ENCODE data around the gene TEX264.

TEX264 gene

GRCh38 chr3:51670823-51671733 is at the start of gene TEX264:
TEX264 (plus strand) TSS chr3:51671252; CDS start chr3:51674305, 3,053 bp downstream.
- no peak for TF ChIP-seq CTCF (conservative IDR thresholded peaks at IDR 0.05; ENCODE audit: low read depth, low read length)
- H3K4me3 ChIP-seq (ENCODE audit: low read depth, low read length), result peak within 1 kb of the TSS; percentile 89
- DNase-seq (ENCODE audit: low read depth), result peak; percentile 81

GRCh38 chr3:51622413-51622812 is 48.6 kb upstream of the TEX264 start:
- no peak overlapping the region for H3K4me3 ChIP-seq (ENCODE audit: low read depth, low read length)
- no peak for DNase-seq (ENCODE audit: low read depth)

GRCh38 chr3:51622868-51623267 is 48.2 kb upstream of the TEX264 start:
- no peak for TF ChIP-seq CTCF (conservative IDR thresholded peaks at IDR 0.05; ENCODE audit: low read depth, low read length)
- no peak overlapping the region for H3K4me3 ChIP-seq (ENCODE audit: low read depth, low read length)
- DNase-seq (ENCODE audit: low read depth), result peak; percentile 85

More at GRCh38 chr3:51622413-51622812, 48.6 kb upstream of the TEX264 start:
- no peak for TF ChIP-seq CTCF (conservative IDR thresholded peaks at IDR 0.05; ENCODE audit: low read depth, low read length)

- no peak for TF ChIP-seq CTCF (conservative IDR thresholded peaks at IDR 0.05; ENCODE audit: low read depth, low read length)
- no peak for DNase-seq (ENCODE audit: low read depth)
- no peak overlapping the region for H3K4me3 ChIP-seq (ENCODE audit: low read depth, low read length)
Measured at GRCh38 chr3:51630513-51630912, 40.5 kb upstream of the TEX264 start.

- H3K4me3 ChIP-seq (ENCODE audit: low read depth, low read length), result no peak overlapping the region
- DNase-seq (ENCODE audit: low read depth), result no peak
- no peak for TF ChIP-seq CTCF (conservative IDR thresholded peaks at IDR 0.05; ENCODE audit: low read depth, low read length)
Measured at GRCh38 chr3:51637144-51637940, 33.7 kb upstream of the TEX264 start.

- DNase-seq (ENCODE audit: low read depth), result peak; percentile 92
- peak; percentile 99 for TF ChIP-seq CTCF (conservative IDR thresholded peaks at IDR 0.05; ENCODE audit: low read depth, low read length)
- H3K4me3 ChIP-seq (ENCODE audit: low read depth, low read length), result no peak overlapping the region
Measured at GRCh38 chr3:51637941-51638471, 33.0 kb upstream of the TEX264 start.
